HG03060 (cell line): ENCODE results near the gene SCO1.
A peak's percentile ranks its signal among the peaks of the same experiment; 100 is the strongest.
"Not testable (repeated sequence)": the region's sequence is repeated elsewhere in the genome, so short reads cannot be mapped to it uniquely, and the experiment has no call there.

ENCODE experiments used
- ATAC-seq: cut with Tn5 transposase; IDR thresholded peaks from one replicate; pipeline ENCODE4 v1.9.1; 2021; ENCODE audit warnings: low read depth, moderate number of reproducible peaks; ENCODE audit not compliant: unreplicated experiment

The SCO1 gene

DNA sequence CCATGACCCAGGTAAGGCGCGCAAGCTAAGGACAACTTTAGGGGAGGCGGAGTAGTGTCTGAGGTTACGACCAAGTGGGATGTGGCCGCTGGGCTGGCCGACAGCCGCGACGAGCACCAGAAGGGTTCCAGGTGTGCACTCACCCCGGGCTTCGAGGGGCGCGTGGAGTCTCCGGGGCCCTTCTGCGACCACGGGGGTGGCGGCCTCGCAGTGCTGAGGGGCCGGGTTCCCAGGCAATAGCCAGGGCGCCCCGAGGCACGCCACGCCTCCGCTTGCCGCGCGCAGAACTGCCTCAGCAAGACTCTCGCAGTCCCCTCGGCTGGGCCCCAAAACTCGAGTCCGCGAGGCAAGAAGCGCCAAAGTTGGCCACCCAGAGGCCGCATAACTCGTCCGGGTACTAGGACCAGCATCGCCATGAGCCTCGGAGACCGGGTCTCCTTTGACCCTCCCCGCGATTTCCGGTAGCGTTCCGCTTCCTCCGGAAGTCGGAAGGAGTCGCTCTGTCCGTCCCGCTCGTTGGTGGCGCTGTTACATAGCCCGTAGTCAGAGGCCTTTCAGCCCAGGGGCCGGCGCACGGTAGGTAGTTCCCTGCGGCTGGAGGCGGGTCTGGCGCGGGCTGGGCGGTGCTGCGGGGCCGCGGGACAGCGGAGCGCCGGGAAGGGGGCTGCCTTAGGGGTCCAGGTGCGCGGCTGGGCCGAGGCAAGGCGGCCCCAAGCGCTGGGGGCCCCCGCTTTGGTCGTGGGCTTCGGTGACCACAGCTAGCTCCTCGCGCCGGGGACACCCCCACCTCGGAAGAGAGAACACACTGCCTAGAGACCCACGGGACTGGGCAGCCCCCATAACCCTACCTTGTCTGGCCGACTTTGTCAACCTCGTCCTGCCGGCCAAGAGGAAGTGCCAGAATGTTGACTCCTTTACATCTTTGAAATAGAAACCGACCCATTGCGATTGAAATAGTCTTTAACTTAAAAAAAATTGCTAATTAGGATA is at the start of gene SCO1, which contains the start of gene ADPRM:
TSS of gene SCO1 (minus strand) at position 442 of the 990 bp plus-strand sequence. CDS start at position 416, 26 bp downstream.
TSS of gene ADPRM (plus strand) at position 503 of the 990 bp plus-strand sequence. CDS start 7,333 bp downstream, outside the sequence.
- ATAC-seq, result peak; percentile 92

DNA sequence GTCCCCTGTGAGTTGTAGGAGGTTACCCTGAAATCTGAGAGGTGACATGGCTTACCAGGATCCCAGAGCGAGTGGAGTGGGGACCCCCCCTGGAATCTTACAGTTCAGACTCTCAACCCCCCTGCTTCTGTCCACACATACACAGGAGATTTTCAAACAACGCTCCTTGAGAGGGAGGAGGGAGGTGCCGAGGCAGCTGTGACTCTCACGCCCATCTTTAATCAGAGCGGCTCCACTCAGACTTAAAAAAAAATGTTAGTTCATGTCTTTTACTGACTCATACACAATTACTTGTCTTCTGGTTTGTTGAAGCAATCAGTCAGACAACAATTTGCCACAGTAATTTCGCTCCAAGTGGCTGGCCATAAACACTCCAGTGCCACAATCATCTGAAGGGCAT is 47.9 kb upstream of the SCO1 start:
- ATAC-seq, result no peak

DNA sequence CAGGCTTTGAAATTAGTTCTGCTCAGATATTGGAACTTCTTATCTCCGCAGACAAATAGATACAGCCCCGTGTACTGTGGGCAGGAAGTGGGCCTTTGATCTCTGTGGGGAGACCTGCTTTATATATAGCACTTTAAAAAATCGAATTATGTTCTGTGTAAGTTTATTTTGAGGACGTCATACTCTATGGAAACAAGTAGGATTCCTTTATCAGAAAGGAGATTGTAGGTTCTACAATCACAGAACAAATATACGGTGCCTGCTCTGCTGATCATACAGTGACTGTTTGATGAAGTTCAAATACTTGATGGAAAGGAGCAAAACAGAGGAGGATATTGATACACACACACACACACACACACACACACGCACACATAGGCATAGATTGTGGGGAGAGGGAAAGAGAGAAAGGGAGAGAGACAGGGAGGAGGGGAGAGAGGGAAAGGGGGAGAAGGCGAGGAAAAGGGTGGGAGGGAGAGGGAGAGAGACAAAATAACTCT is 47.2 kb upstream of the SCO1 start:
- ATAC-seq, result no peak

DNA sequence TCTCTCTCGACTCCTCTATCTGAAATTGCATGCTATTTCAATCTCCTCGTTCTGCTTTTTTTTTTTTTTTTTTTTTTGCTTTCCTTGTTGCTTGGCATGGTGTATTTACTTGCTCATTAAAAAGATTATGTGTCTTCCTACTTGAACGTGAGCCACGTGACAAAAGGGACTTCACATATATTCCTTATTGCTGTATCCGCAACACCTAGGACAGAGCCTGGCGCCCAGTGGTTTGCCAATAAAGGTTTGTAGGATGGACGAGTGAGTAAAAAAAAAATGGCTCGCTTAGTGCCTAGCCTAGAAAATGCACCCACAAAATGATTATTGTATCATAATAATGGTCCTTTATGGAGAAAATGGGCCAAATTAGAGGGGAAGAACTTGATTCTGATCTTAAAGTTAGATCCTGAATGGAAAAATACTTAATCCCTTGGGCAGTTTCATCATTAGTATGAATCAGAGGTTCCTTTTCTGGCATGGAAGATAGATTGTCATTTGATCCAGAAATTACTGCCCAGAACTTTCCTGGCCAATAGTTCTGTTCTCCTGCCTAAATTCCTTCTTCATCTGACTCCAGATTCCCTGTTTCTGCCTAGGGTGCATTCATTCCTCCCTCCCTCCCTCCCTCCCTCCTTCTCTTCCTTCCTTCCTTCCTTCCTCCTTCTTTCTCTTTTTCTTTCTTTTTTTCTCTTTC is 46.1 kb upstream of the SCO1 start:
- no peak for ATAC-seq

DNA sequence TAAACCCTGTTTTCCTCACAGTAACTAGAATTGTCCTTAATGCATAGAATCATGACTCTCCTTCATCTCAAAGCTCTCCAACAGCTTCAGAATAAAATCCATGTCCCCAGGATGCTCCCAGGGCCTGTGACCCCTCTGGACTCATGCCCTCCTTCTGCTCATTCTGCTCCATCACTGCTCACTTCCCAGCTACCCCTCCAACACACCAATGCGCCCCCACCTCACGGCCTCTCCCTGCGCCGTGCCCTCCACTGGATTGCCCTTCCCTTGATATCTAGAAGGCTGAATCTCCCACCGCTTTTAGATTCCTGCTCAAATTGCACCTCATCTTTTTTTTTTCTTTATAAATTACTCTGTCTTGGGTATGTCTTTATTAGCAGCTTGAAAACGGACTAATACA is 45.1 kb upstream of the SCO1 start:
- no peak for ATAC-seq

DNA sequence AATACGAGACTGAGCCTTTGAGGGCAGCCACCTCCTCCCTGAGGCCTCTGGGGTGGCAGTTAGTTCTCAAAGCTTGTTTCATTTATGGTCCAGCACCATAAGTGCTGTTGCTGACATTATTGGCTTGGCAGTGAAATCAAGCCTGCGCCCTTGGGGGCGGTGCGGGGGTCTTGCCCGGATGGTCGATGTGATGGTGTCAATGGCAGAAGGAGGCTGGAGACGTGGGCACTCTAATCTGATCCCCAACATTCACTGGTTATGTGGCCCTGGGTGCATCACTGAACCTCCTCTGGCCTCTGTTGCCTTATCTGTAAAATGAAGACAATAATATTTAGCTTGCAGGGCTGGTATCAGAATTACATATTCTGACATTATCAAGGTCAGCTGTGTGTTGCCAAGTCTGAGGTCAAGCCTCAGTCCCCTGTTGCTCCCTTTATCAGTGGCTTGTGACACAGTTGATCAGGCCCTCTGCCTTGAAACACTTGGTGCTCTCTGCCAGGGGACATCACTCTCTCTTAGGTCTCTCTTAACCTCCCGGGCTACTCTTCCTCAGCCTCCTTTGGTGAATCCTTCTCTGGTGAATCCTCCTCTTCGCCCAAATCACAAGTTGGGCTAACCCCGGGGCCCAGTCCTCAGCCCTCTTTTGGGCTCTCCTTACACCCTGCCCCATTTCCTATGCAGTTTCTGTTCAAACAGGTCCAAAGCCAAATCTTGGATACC is 44.2 kb upstream of the SCO1 start:
- no peak for ATAC-seq

DNA sequence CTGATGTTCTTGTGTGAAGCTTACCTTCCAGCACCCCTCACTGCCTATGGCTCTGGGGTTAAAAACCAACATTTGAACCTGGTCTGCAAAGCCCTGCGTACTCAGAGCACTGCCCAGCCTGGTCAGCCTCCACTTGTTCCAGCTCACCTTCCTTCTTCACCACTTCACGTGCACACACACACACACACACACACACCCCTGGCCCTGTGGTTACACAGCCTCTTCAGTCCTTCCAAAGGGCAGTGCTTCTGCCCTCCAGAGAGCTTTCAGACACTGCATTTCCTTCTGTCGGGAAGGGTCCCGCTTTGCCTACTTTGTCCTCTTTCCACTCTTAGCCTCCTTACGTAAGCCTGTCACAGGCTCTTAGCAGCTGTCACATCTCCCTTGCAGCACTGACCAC is 42.1 kb upstream of the SCO1 start:
- ATAC-seq, result no peak

DNA sequence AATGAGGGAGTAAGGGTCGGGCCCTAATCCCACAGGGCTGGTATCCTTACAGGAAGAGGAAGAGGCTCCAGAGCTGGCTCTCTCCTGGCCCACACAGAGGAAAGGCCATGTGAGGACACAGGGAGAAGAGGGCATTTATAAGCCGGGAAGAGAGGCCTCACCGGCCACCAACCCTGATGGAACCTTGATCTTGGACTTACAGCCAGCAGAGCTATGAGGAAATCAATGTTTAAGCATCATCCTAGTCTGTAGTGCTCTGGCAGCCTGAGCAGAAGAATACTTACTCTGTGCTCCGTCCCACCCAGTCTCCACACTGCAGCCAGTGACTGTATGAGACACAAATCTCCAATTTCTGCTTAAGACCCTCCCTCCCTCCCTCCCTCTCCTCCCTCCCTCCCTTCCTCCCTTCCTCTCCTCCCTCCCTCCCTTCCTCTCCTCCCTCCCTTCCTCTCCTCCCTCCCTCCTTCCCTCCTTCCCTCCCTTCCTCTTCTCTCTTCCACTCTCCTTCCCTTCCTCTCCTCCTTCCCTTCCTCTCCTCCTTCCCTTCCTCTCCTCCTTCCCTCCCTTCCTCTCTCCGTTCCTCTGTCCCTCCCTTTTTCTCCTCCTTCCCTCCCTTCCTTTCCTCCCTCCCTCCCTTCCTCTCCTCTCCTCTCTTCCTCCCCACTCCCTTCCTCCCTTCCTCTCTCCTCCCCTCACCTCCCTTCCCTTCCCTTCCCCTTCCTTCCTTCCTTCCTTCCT is 41.4 kb upstream of the SCO1 start:
- ATAC-seq, result no peak

DNA sequence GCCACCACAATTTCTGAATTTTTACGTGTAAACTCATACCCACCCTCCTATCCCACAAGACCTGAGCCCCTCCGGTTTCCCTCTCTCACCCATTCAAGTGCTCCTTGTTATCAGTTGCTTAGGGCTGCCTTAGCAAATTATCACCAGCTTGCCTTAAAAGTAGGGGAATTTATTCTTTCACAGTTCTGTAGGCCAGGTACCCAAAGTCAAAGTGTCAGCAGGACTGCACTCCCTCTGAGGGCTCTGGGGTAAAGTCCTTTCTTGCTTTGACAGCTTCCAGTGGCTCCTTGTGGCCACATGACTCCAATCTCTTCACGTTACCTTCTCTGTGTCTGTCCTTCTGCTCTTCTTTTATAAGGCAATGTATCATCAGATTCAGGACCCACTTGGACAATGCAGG is 40.4 kb upstream of the SCO1 start:
- ATAC-seq, result no peak

DNA sequence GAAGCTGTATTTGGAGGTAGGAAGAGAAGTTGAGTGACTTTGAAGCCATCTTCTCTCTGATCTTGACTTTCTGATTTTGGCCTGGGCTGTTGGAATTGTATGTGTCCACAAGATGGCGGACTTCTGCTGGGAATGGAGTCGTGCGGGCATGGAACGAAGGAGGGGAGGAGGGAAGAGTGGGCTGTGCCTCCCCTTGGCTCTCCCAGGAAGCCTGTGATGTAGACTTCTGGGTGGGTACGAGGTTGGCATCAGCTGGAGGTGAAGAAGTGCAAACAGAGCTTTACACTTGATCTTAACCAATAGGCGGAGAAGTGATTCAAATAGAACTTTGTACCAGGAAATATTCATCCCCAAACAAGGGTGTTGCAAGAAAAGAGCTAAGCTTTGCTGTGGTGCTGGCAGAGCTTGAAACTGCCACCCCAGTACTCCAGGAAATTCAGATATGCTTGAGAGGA is 39.9 kb upstream of the SCO1 start:
- ATAC-seq, result no peak

DNA sequence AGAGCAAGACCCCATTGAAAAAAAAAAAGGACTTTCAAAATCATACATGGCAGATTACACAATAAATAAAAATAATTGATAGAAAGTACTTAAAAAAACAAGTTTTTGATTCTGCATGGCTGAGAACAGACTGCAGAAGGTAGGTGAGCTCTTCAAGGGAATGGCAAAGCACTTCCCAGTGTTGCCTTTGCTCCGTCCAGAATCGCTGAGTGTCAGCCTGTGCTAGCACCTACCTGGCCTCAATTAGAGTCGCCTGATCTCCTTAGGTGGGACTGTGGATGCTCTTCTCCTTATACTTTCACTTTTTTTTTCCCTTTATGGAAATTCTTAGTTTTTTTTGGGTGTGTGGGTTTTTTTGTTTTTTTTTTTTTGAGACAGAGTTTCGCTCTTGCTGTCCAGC is 38.5 kb upstream of the SCO1 start:
- ATAC-seq, result no peak

DNA sequence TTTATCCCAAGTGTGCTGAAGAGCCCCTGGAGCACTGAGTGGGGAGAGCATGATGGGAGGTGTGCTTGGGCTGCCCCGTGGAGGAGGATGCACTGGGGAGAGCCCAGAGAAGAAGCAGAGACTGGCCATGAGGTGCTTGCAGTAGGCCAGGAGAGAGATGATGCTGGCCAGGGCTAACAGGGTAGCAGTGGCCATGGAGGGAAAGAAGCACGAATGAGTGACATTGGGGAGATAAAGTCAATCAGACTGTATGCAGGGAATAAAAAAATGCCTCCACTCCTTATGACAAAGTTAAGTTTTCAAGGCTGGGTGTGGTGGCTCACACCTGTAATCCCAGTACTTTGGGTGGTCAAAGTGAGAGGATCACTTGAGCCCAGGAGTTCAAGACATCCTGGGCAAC is 37.9 kb upstream of the SCO1 start:
- ATAC-seq, result no peak

DNA sequence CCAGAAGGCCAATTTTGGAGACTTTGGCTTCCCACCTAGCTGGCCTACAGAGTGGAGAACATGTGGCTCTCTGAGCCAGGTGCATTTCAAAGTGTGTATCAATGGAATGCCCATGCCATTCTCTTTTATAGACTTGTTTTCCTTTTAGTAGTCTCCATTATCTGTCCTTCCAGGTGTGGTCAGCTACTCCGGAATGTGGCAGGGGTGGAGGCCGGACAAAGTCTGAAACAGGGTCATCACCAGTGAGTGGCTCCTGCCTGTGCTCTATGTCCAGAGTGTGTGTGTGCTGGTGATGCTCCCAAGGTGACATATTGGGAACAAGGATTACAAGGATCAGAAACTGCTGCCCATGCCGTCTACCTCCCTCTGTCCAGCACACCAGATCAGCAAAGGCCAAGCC is 36.3 kb upstream of the SCO1 start:
- no peak for ATAC-seq

DNA sequence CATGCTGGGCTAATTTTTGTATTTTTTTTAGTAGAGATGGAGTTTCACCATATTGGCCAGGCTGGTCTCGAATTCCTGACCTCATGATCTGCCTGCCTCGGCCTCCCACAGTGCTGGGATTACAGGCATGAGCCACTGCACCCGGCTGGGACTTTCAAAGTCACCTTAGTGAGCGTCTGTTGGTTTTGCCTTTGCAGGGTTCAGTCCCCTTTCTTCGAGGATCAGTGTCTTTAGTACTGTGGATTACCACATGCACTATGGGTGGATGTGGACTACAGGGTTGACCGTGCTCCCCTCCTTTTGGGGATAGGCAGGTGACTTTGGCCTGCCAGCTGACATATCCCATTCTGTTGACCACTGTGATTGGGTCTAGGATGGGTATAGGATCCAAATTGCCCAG is 34.8 kb upstream of the SCO1 start:
- ATAC-seq, result not testable (repeated sequence)

DNA sequence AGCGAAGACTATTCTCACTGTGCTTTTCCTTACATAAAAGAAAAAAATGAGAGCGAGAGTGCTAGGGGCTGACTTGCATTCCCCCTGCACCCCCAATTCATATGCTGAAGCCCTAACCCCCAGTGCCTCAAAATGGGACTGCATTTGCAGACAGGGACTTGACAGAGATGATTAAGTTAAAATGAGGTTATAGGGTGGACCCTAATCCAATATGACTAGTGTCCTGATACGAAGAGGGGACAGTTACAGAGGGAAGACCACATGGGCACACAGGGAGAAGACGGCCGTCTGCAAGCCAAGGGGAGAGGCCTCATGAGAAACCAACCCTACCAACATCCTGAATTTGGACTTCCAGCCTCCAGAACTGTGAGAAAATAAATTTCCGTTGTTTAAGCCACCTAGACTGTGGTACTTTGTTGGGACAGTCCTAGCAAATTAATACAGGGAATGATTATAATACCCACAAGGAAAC is 34.1 kb upstream of the SCO1 start:
- ATAC-seq, result no peak

DNA sequence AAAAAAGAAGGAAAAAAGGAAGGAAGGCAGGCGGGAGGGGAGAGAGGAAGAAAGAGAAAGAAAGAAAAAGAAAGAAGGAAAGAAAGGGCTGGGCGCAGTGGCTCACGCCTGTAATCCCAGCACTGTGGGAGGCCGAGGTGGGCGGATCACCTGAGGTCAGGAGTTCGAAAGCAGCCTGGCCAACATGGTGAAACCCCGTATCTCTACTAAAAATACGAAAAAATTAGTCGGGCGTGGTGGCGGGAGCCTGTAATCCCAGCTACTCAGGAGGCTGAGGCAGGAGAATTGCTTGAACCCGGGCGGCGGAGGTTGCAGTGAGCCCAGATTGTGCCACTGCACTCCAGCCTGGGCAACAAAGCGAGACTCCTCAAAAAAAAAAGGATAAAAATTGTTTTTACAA is 32.9 kb upstream of the SCO1 start:
- ATAC-seq, result not testable (repeated sequence)

DNA sequence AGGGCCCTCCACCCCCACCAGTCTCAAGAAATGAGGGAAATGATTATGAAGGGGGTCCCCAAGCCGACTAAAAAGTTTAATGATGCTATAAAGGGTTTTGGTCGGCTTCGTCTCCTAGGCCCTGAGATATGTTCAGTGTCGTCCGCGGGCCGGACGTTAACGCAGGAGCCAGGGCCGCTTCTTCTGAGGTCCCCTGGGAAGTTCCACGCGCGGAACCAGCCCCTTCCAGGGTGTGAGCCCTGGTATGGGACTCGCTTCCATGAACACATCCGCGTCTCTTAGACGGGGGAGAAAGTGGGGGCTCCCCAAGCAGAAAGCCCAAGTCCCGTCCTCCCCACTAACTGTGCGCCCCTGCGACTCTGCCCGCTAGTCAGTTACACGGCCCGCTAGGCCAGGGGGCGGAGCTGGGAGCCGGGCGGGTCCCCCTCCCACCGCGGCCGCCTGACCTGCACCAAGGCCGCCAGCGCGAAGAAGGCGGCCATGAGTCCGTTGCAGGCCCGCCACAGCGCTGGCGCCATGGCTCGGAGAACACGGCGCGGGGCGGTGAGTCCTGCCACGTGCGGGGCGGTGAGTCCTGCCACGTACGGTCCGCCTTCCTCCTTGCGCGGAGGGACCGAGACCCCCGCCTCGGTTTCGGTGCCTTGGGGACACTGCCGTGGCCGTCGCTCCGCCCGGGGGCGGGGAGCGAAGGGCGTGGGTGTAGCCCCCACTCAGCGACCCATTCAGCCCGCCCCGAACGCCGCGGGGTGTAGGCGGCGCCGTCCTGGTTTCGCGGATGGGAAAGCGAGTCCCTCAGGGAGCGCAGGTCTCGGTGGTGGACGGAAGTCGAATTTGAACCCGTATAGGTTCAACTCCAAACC is 32.2 kb upstream of the SCO1 start, which contains the start of gene TMEM220:
TSS of gene TMEM220 (minus strand) at position 690 of the 860 bp plus-strand sequence. CDS start at position 518, 172 bp downstream.
- ATAC-seq, result no peak

DNA sequence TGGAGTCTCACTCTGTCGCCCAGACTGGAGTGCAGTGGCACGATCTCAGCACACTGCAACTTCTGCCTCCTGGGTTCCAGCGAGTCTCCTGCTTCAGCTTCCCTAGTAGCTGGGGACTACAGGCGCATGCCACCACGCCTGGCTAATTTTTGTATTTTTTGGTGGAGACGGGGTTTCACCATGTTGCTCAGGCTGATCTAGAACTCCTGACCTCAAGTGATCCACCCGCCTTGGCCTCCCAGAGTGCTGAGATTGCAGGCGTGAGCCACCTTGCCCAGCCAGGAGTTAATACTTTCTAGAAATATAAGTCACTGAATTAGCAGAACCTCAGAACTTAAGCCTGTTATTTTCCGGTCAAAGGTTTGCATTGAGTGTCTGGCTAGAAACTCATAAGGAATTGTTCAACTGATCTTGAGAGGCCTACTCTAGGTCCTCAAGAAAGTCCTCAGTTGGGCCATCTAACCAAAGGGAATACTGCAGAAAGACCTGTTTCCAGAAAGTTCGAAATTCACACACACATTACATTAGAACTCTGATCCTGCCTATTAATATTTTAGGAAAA is 31.1 kb upstream of the SCO1 start:
- no peak for ATAC-seq
